SU-DHL-6 (cell line): ENCODE measurements around the gene YTHDF1.

Experiments
- CTCF ChIP-seq: fragments of 200-600 bp; sonication (generic); IDR thresholded peaks from one replicate; pipeline ENCODE4 v1.5.1; 2017; ENCODE audit warnings: antibody characterized with exemption, mild to moderate bottlenecking, low read length, moderate library complexity; ENCODE audit not compliant: insufficient read depth, poor library complexity, severe bottlenecking
- EZH2phosphoT487 ChIP-seq: fragments of 200-600 bp; sonication (generic), shearing (Covaris generic); conservative IDR thresholded peaks from 2 replicates; pipeline ENCODE4 v1.6.1; 2018; ENCODE audit warnings: mild to moderate bottlenecking, antibody characterized with exemption, low read length, moderate library complexity, mixed read lengths

- TF ChIP-seq CTCF (no peak), EZH2phosphoT487 (no peak)
Measured at GRCh38 chr20:63155266-63156165, 60.4 kb downstream of the YTHDF1 start.
